Fibroblast of lung (primary cell): Measurements from ENCODE around the gene PACRG. TPM values are rescaled to one million over a fixed set of nuclear protein-coding genes. Genes with fewer than 3 reads are reported as not detected.

Source experiments
- DNase-seq, 2 donors: peaks; one replicate each; pipeline versions ENCODE4 v3.0.0 to v3.0.0-alpha.2; 2010; ENCODE audit warnings: low read depth in 2 of 2
- H2AFZ ChIP-seq: 2 replicates; pipeline ENCODE4 v1.5.1; 2012; ENCODE audit warnings: low read length, control low read depth, inconsistent platforms
- H3K27ac ChIP-seq: 2 replicates; pipeline ENCODE4 v1.5.1; 2011; ENCODE audit warnings: low read length, control low read depth; ENCODE audit not compliant: insufficient read depth
- H3K27me3 ChIP-seq: 2 replicates; pipeline ENCODE4 v1.5.1; 2011; ENCODE audit warnings: mild to moderate bottlenecking, low read length; ENCODE audit not compliant: control insufficient read depth, insufficient read depth
- H3K36me3 ChIP-seq: 2 replicates; pipeline ENCODE4 v1.5.1; 2011; ENCODE audit warnings: low read length; ENCODE audit not compliant: control insufficient read depth, insufficient read depth
- H3K4me1 ChIP-seq: 2 replicates; pipeline ENCODE4 v1.5.1; 2011; ENCODE audit warnings: low read length; ENCODE audit not compliant: control insufficient read depth, insufficient read depth; ENCODE audit errors: extremely low read depth
- H3K4me2 ChIP-seq: 2 replicates; pipeline ENCODE4 v1.5.1; 2011; ENCODE audit warnings: low read length, control low read depth; ENCODE audit not compliant: insufficient read depth; ENCODE audit errors: extremely low read depth
- H3K4me3 ChIP-seq, 4 experiments: fragments of 200-600 bp in 1 of 4; sonication (generic) in 1 of 4; replicated peaks in 1 of 4; 2 replicates each; pipeline ENCODE4 v1.5.1; 2011 to 2016; ENCODE audit warnings: low read length in 4 of 4, low read depth in 3 of 4, mild to moderate bottlenecking in 3 of 4, control low read depth in 2 of 4, inconsistent platforms in 1 of 4, mixed read lengths in 1 of 4; ENCODE audit not compliant: insufficient read depth in 1 of 4; ENCODE audit errors: control extremely low read depth in 1 of 4
- H3K79me2 ChIP-seq: 2 replicates; pipeline ENCODE4 v1.5.1; 2012; ENCODE audit warnings: mild to moderate bottlenecking, low read length, inconsistent platforms; ENCODE audit not compliant: control insufficient read depth, insufficient read depth
- H3K9ac ChIP-seq: 2 replicates; pipeline ENCODE4 v1.5.1; 2011; ENCODE audit warnings: mild to moderate bottlenecking, low read length, control low read depth; ENCODE audit not compliant: insufficient read depth
- H3K9me3 ChIP-seq: 2 replicates; pipeline ENCODE4 v1.5.1; 2012; ENCODE audit warnings: low read depth, low read length; ENCODE audit not compliant: control insufficient read depth, insufficient read depth
- H4K20me1 ChIP-seq: 2 replicates; pipeline ENCODE4 v1.5.1; 2011; ENCODE audit warnings: low read length; ENCODE audit not compliant: control insufficient read depth, insufficient read depth; ENCODE audit errors: extremely low read depth
- EZH2 ChIP-seq: IDR thresholded peaks from 2 replicates; pipeline ENCODE4 v1.5.1; 2012; ENCODE audit warnings: low read length, control low read depth, mild to moderate bottlenecking; ENCODE audit errors: missing control alignments
- polyA plus RNA-seq, 2 donors: library from polyadenylated mRNA; depleted of rRNA in 1 of 2; stranded (reverse) in 1 of 2; unstranded in 1 of 2; fragments of >200 nt; gene quantifications; 2 replicates each; pipeline ENCODE4 v1.2.1, GENCODE V29; 2011 to 2012; ENCODE audit warnings: missing spikeins in 1 of 2
- total RNA-seq: library from RNA; depleted of rRNA; stranded (reverse); fragments of >200 nt; gene quantifications from 2 replicates; pipeline ENCODE4 v1.2.1, GENCODE V29; 2014
- TF ChIP-seq, protein P1 (sequence below), 2 donors: IDR thresholded peaks in 1 of 2; conservative IDR thresholded peaks in 1 of 2; 1 replicate in 1 of 2; 2 replicates in 1 of 2; pipeline ENCODE4 v1.5.1; 2011 to 2012; ENCODE audit warnings: low read length in 2 of 2, control low read depth in 1 of 2, inconsistent platforms in 1 of 2, low read depth in 1 of 2, mild to moderate bottlenecking in 1 of 2

The PACRG gene
- total and polyA plus RNA-seq, 2 donors (not counting 1 experiment from before 2014, with no cell fraction given): 0.30 to 0.66 TPM

- Histone ChIP-seq H3K27ac (no peak overlapping the region), H3K4me3 (no peak overlapping the region), H3K27me3 (no peaks in the 10 kb centered on the region), H3K4me2 (no peak overlapping the region), H3K9me3 (no peaks in the 10 kb centered on the region), H3K4me1 (no peaks in the 10 kb centered on the region), H4K20me1 (no peaks in the 10 kb centered on the region), H3K9ac (no peak overlapping the region), H2AFZ (no peak overlapping the region), H3K36me3 (no peaks in the 10 kb centered on the region), H3K79me2 (no peaks in the 10 kb centered on the region)
- no peak for DNase-seq
- TF ChIP-seq EZH2: no peak
- TF ChIP-seq, protein P1, sequence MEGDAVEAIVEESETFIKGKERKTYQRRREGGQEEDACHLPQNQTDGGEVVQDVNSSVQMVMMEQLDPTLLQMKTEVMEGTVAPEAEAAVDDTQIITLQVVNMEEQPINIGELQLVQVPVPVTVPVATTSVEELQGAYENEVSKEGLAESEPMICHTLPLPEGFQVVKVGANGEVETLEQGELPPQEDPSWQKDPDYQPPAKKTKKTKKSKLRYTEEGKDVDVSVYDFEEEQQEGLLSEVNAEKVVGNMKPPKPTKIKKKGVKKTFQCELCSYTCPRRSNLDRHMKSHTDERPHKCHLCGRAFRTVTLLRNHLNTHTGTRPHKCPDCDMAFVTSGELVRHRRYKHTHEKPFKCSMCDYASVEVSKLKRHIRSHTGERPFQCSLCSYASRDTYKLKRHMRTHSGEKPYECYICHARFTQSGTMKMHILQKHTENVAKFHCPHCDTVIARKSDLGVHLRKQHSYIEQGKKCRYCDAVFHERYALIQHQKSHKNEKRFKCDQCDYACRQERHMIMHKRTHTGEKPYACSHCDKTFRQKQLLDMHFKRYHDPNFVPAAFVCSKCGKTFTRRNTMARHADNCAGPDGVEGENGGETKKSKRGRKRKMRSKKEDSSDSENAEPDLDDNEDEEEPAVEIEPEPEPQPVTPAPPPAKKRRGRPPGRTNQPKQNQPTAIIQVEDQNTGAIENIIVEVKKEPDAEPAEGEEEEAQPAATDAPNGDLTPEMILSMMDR (conservative IDR thresholded peaks at IDR 0.05 in 1 of 2, IDR thresholded peaks at IDR 0.05 in 1 of 2; ENCODE audit: low read depth in 1 of 2, low read length in 2 of 2): no peak
These were observed 447.5 kb downstream of the PACRG start for GRCh38 chr6:163175301-163175700.

- no peaks in the 10 kb centered on the region for H3K36me3 ChIP-seq
These were observed 448.3 kb downstream of the PACRG start for GRCh38 chr6:163176097-163176496.

DNA sequence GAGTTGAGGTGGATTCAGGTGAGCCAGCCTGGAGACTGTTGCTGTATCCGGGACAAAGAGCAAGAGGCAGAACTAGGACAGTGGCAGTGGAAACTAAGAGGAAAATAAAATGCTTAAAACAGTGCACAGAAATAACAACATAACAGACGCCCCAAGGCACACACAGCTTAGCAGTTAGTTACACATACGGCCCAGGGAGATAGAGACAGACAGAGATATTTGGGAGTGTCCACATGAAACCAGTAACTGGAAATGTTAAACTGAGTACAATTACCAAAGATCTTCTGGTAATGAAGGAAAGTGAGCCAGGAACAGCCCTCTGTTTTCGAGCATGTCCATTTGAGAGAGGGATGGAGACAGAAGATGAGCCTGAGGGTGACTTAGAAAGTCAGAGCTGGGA is 449.2 kb downstream of the PACRG start:
- Histone ChIP-seq H2AFZ (no peak overlapping the region), H3K9ac (no peak overlapping the region), H3K4me2 (no peak overlapping the region), H3K79me2 (no peaks in the 10 kb centered on the region), H3K4me3 (no peak overlapping the region), H3K27ac (no peak overlapping the region), H3K27me3 (no peaks in the 10 kb centered on the region), H3K4me1 (no peaks in the 10 kb centered on the region), H3K9me3 (no peaks in the 10 kb centered on the region), H4K20me1 (no peaks in the 10 kb centered on the region), H3K36me3 (no peaks in the 10 kb centered on the region)
- no peak for TF ChIP-seq EZH2
- TF ChIP-seq, protein P1 (conservative IDR thresholded peaks at IDR 0.05 in 1 of 2, IDR thresholded peaks at IDR 0.05 in 1 of 2; ENCODE audit: low read depth in 1 of 2, low read length in 2 of 2): no peak
- DNase-seq: no peak

More at GRCh38 chr6:163176097-163176496, 448.3 kb downstream of the PACRG start:
- H3K27me3 ChIP-seq: no peaks in the 10 kb centered on the region
- TF ChIP-seq EZH2: no peak
- TF ChIP-seq, protein P1 (conservative IDR thresholded peaks at IDR 0.05 in 1 of 2, IDR thresholded peaks at IDR 0.05 in 1 of 2; ENCODE audit: low read depth in 1 of 2, low read length in 2 of 2): no peak
- no peaks in the 10 kb centered on the region for H3K79me2 ChIP-seq
- no peaks in the 10 kb centered on the region for H3K4me1 ChIP-seq
- no peak overlapping the region for H3K27ac ChIP-seq
- no peaks in the 10 kb centered on the region for H3K9me3 ChIP-seq
- no peak for DNase-seq
- no peak overlapping the region for H3K9ac ChIP-seq
- no peaks in the 10 kb centered on the region for H4K20me1 ChIP-seq
- H3K4me3 ChIP-seq: no peak overlapping the region
- no peak overlapping the region for H2AFZ ChIP-seq
- H3K4me2 ChIP-seq: no peak overlapping the region
